AG09319 (cell line): ENCODE data around the gene OR4D10.
"Not testable (repeated sequence)": the region's sequence is repeated elsewhere in the genome, so short reads cannot be mapped to it uniquely, and the experiment has no call there.

Experiments
- DNase-seq: peaks from one replicate; pipeline ENCODE4 v3.0.0-alpha.2; 2010; ENCODE audit warnings: low read depth; ENCODE audit errors: extremely low read depth
- CTCF ChIP-seq: IDR thresholded peaks from 2 replicates; pipeline ENCODE4 v1.5.1; 2011; ENCODE audit warnings: low read depth, mild to moderate bottlenecking, inconsistent platforms, low read length, moderate library complexity

The OR4D10 gene

GRCh38 chr11:59437770-59438169 is 35.3 kb upstream of the OR4D10 start:
- no peak for TF ChIP-seq CTCF

GRCh38 chr11:59445624-59446023 is 27.5 kb upstream of the OR4D10 start:
- not testable (repeated sequence) for DNase-seq

More at GRCh38 chr11:59437770-59438169, 35.3 kb upstream of the OR4D10 start:
- DNase-seq = no peak

GRCh38 chr11:59448484-59448883 is 24.6 kb upstream of the OR4D10 start:
- no peak for TF ChIP-seq CTCF
- DNase-seq = no peak

- no peak for DNase-seq
- TF ChIP-seq CTCF = no peak
Observed at GRCh38 chr11:59456661-59457060, 16.5 kb upstream of the OR4D10 start, which contains the start of gene OR4D6. OR4D6 (plus strand) TSS chr11:59456961; CDS start chr11:59456961, 0 bp downstream.

- no peak for TF ChIP-seq CTCF
- DNase-seq = no peak
Observed at GRCh38 chr11:59459916-59460315, 13.2 kb upstream of the OR4D10 start.

- TF ChIP-seq CTCF = no peak
- no peak for DNase-seq
Observed at GRCh38 chr11:59463190-59463641, 9.9 kb upstream of the OR4D10 start.

- no peak for DNase-seq
- TF ChIP-seq CTCF = no peak
Observed at GRCh38 chr11:59475176-59475575, 2.1 kb downstream of the OR4D10 start.

GRCh38 chr11:59479906-59480305 is 6.8 kb downstream of the OR4D10 start:
- no peak for DNase-seq
- TF ChIP-seq CTCF = no peak
